Hippocampal formation (tissue), 2 donors: ENCODE data around the gene COA8.

Source experiments
- DNase-seq, 2 donors: peaks; one replicate each; lab custom pipeline; 2025; lab: John Stamatoyannopoulos, UW

Gene COA8

DNA sequence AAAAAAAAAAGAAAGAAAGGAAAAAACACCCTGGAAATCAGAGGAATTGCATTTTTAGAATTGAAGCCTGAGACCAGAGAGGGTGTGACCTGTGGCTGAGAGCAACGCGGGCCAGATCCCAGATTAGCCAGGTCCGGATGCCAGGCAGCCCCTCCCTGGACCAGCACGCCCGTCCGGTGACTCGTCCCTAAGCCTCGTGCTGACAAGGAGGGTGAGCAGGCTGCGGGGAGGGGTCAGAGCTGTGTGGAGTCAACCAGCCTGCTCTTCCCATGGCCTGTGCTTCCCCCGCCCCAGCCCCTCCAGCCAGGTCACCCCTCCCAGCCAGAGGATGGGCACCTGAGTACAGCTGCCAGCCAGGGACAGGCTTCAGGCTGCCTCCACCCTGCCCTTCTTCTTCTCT, 62.1 kb downstream of the COA8 start:
- DNase-seq, result no peak

DNA sequence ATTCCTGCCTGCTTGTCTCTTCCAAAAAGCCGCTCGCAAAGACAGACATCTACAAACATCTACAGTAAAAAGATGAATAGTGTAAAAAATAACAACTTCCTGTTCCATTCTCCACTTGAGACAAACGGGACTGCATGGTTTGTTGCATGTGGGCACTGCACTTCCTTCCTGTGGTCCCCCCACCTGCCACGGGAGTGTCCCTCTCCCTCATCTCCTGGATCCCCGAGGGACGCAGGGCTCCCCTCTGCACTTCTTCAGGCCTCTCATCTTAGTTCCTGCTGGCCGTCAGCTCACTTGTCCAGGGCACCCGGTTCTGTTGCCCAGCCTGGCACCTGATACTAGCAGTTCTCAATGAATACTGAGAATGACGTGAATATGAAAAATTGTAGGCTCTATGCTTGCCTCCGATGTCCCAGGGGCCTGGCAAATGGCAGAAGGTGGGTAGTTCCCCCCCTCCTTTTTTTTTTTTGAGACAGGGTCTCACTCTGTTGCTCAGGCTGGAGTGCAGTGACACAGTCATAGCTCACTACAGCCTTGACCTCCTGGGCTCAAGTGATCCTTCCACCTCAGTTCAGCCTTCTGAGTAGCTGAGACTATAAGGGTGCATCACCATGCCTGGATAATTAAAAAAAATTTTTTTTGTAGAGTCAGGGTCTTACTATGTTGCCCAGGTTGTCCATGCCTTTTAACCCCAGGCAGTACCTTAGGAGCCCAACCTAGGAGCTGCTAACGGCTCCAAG, 62.8 kb downstream of the COA8 start:
- no peak for DNase-seq

DNA sequence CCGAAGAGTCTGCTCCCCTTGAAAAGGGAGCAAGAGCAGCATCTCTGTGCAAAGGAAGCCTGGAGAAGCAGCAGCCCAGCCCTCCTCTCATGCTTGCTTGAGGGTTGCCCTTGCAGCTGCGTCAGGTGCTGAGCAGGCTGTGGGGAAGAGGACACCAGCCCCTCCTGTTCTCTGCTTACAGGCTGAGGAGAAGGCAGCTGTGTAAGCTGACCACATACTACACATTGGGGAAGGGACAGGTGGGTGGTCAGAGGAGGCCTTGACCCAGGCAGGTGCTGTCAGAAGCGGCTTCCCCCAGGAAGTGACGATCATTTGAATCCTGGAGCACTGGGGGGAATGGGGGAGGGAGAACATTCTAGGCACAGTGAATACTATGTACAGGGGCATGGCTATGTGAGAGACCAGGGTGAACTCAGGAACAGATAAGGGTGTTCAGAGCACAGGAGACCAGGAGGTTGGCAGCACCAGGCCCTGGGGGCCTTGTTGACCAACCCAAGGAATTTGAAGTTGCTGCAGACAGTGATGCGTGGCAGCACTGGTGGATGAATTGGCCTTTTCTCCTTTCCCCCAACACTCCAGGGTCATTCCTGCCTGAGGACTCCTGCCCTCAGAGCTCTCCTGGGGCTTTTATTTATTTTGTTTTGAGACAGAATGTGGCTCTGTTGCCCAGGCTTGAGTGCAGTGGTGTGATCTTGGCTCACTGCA, 63.5 kb downstream of the COA8 start:
- DNase-seq, result no peak

DNA sequence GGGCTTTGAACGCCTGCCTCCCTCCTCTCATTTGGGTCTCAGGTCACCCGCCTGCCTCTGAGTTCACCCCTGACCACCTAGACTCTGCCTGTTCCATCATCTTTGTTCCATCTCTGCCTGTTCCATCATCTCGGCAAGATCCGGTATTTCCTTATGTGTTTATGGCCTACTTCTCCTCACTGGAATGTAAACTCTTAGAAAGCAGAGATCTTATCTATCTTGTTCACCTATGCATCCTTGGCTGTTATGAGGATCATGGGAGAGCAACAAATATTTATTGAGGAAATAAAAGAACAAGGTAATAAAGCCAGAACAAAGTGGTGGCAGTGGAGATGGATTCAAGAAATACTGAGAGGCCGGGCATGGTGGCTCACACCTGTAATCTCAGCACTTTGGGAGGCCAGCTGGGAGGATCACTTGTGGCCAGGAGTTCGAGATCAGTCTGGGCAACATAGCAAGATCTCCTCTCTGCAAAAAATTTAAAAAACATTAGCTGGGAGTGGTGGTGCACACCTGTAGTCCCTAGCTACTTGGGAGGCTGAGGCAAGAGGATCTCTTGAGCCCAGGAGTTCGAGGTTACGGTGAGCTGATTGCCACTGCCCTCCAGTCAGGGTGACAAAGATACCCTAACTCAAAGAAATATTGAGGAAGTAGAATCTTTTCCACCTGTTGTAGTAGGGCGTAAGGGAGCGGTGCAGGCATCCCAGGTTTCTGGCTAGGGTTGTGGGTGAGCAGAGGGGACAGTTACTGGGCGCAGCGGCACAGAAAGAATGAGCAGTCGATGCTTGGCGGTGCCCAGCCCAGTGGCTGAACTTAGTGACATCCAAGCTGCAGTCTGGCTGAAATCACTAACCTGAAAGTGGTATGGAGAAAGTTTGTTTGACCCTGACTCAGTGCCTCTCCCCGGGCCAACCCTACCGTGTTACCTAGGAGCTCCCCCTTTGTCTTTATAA, 64.6 kb downstream of the COA8 start:
- DNase-seq, result no peak

DNA sequence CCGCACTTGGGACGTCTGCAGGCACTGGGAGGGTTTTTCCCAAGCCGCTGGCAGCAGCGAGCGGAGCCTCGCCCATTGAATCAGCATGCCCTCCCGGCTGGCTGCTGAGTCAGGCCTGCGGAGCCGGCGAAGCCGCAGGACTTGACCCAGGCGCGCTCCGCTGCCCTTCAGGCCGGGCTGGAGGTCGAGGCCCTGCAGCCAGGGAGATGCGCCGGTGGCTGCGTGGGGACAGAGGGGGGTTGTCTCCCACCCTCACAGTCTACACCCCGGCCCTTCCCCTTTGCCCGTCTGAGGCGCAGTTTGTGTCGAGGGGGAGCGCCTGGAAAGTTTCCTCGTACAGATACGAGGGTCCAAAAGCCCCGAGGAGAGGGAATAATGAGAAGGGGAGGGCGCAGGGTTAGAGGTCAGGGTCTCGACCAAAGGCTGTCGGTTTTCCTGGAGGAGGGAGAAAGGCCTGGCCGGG, 65.5 kb downstream of the COA8 start:
- DNase-seq, result peak in 1 of 2 donors; percentile 40

DNA sequence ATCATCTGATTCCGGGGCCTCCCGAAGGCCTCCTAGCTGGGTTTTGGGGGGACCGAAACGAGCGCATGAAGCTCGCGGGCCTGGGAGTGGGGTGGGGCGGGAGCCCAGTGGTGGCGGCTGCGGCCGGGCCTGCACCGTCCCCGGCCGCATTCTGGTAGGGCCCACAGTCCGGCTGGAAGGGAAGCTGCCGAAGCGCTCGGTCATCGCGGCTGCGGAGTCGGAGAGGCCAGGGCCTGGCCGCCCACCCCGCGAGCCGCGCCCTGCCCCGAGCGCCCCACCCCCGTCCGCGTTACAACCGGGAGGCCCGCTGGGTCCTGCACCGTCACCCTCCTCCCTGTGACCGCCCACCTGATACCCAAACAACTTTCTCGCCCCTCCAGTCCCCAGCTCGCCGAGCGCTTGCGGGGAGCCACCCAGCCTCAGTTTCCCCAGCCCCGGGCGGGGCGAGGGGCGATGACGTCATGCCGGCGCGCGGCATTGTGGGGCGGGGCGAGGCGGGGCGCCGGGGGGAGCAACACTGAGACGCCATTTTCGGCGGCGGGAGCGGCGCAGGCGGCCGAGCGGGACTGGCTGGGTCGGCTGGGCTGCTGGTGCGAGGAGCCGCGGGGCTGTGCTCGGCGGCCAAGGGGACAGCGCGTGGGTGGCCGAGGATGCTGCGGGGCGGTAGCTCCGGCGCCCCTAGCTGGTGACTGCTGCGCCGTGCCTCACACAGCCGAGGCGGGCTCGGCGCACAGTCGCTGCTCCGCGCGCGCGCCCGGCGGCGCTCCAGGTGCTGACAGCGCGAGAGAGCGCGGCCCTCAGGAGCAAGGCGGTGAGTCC, 66.1 kb downstream of the COA8 start, which contains the start of gene KLC1:
TSS of gene KLC1 (plus strand) at position 528 of the 819 bp plus-strand sequence. CDS start 25,354 bp downstream, outside the sequence.
- peak; percentile 65 to 80 for DNase-seq

DNA sequence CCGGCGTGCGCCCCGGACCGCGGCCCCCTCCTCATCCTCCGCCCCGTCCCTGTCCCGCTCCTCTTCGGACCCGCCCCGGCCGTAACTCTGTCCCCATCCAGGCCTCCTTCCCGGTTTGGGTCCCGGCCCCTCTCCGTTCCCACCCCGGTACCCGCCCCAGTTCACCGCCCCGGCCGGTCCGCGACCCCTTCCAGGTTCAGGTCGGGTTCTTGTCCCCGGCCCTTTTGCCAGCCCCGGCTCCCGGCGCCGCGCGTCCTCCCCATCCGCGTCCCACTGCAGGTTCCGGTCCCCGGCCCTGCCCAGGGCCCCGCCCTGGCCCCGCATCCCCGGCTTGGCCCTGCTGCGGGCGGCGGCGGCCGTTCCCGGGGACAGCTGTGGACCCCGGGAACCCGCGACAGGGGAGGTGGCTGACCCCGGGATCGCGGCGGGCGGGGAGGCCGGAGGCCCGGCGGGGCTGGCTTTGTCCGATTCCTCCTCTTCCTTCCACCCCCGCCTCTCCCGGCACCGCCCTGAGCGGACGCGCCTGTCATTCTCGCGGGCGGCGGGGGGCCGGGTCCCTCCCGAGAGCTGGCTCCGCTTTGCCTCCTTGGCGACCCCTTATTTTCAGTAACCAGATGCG, 66.9 kb downstream of the COA8 start:
- DNase-seq, result peak in 1 of 2 donors; percentile 57

DNA sequence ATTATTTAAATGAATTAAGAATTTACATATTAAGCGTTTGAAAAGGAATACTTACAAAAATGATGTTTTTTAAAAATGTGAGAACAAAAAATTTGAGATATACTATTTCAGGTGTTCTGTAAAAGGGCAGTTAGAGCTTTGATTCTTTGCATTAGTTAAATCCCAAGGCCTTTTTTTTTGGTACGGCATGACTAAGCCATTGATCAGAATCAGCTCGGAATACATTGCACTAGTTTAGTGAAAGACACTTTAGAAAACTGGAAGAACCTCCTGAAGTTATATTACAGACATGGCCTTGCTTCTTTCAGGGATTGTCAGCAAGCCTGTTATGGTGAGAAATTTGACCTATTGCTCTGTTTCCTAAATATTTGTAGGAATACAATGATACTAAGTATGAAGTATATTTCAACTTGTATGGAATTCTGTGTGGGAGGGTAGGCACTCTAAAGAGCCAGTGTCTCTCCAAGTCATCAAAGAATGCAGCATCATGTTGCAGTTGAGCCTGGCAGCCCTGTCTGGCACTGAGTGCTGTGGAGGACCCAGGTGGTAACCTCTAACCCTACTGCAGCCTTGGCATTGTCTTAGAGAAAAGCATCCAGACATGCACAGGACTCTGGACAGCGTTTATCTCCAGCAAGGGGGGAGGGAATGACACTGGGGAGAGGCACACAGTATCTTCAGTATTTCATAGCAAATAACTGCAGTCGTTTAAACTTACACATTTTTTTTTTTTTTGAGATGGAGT, 67.8 kb downstream of the COA8 start:
- DNase-seq, result no peak

DNA sequence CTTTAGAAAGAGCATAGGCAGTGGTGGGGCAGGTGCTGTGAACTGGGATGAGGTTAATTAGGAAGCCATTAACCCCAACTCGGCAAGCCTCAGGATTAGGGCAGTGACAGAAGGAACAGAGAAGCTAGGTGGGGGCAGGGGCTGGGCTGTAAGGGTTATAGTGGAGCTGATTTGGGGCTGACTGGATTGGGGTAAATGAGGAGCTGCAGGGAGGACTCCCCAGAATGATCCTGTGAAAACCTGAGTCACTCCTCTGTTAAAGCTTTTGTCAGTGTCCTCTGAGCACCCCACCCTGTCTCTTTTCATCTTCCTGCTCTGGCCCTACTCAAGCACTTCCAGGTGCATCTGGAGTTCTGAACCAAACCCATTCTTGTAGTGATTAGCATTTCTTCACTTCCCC, 70.6 kb downstream of the COA8 start:
- DNase-seq, result no peak

DNA sequence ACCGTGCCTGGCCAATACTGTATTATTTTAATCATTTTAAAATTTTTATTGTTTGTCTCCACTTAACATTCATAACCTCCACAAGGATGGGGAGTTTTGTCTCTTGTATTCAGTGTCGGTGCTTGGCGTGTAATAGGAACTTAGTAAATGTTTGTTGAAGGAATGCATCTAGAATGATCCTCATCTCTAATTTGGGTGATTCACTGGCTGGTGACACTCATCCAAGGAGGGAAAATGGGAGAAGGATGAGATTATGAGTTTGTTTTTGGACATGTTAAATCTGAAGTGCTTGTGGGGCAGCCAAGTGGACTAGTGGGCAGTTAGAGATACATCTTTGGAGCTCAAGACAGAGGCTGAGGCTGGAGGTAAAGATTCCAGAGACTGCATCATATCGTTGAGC, 71.4 kb downstream of the COA8 start:
- no peak for DNase-seq

DNA sequence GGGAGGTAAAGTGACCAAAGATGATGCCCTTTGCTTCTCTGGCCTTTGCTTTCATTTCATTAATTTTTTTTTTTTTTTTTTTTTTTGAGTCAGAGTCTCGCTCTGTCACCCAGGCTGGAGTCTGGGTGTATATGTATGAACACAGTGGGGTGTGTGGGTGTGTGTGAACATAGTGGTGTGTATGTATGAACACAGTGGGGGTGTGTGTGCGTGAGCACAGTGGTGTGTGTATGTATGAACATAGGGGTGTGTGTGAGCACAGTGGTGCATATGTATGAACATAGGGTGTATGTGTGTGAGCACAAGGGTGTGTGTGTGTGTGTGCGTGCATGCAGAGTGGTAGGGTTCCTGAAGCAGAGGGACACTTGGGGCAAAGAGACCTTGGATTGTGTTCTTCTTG, 75.8 kb downstream of the COA8 start:
- DNase-seq, result no peak
